ENCODE results near the gene ACSL5. TPM values are rescaled to one million over a fixed set of nuclear protein-coding genes. Genes with fewer than 3 reads are reported as not detected.
"Not testable (repeated sequence)": the region's sequence is repeated elsewhere in the genome, so short reads cannot be mapped to it uniquely, and the experiment has no call there.

The ACSL5 gene
- total RNA-seq, 4 donors from 2014 or later: 91.6 to 315 (median 178) TPM

DNA sequence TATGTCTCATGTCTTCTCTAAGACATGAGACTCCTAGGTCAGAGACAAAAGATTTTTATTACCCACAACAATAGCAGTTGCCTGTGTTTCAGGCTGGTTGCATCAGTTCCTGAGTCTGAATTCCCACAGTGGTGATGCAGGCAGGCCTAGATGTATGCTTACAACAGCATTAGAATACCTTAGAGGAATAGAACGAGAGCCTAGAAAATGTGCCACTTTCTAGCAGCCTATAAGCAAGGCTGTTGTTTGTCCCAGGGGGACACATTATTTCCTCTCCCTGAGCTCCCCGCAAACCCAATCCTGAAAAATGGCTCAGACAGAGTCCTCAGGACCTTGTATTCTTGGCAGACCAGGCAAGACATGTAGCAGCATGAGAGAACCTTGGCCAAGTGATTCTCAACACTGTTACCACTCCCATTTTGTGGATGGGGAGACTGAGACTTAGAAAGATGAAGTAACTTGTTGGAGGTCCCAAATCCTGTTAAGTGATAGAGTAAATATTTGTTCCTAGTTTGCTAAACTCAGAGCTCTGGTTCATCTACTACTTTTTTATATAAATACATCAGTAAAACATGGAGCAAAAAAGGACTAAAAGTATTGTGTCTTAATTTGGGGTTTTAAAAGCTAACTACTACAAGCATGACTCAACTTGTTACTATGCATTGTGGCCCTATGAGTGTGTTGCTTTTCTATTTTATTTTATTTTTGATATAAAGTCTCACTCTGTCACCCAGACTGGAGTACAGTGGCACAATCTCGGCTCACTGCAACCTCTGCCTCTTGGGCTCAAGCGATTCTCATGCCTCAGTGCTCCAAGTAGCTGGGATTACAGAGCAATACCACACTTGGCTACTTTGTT, 87.3 kb downstream of the ACSL5 start:
- H3K27me3 ChIP-seq: no peaks in the 10 kb centered on the region
- no peak overlapping the region for H3K27ac ChIP-seq
- 92 to 99% methylated on average over 3 to 4 of the region's 4 CpGs for WGBS, 2 donors (ENCODE audit: low coverage in 1 of 2)
- H3K4me3 ChIP-seq: no peak overlapping the region
- H3K4me1 ChIP-seq: no peaks in the 10 kb centered on the region
- peaks cover 0 to 21% (median 10%) of the 10 kb centered on the region in 4 donors for H3K36me3 ChIP-seq
- no peak for DNase-seq
- TF ChIP-seq EP300 (IDR thresholded peaks at IDR 0.05; ENCODE audit: low read depth) (no peak), POLR2AphosphoS5 (IDR thresholded peaks at IDR 0.05) (no peak), POLR2A (IDR thresholded peaks at IDR 0.05) (no peak)
- TF ChIP-seq, protein P1, sequence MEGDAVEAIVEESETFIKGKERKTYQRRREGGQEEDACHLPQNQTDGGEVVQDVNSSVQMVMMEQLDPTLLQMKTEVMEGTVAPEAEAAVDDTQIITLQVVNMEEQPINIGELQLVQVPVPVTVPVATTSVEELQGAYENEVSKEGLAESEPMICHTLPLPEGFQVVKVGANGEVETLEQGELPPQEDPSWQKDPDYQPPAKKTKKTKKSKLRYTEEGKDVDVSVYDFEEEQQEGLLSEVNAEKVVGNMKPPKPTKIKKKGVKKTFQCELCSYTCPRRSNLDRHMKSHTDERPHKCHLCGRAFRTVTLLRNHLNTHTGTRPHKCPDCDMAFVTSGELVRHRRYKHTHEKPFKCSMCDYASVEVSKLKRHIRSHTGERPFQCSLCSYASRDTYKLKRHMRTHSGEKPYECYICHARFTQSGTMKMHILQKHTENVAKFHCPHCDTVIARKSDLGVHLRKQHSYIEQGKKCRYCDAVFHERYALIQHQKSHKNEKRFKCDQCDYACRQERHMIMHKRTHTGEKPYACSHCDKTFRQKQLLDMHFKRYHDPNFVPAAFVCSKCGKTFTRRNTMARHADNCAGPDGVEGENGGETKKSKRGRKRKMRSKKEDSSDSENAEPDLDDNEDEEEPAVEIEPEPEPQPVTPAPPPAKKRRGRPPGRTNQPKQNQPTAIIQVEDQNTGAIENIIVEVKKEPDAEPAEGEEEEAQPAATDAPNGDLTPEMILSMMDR (IDR thresholded peaks at IDR 0.05): no peak
- intact Hi-C loops (cut with DNase I; ENCODE audit: low total_unique reads): no loop called here
- H3K9me3 ChIP-seq: no peaks in the 10 kb centered on the region
- in situ Hi-C loops (cut with MboI; ENCODE audit: low pct_ligation_motif_present in 1 of 4, low pct_unique_long_range_greater_than_20kb in 1 of 4, low sequenced_read_pairs in 3 of 4): loop anchor here in 1 of 4 donors (25.0 kb wide), 1 partner anchor 926 kb away; no protein-coding TSS in a partner anchor

DNA sequence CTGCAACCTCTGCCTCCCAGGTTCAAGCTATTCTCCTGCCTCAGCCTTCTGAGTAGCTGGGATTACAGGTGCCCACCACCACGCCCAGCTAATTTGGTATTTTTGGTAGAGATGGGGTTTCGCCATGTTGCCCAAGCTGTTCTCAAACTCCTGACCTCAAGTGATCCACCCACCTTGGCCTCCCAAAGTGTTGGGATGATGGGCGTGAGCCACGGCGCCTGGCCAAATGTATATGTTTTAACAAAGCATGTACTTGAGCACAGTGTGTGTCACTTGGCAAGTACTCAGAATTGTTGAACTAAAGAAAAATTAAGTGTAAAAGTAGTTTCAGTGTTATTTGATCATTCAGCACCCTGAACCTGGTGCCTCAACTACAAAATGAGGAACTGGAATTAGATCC, 90.2 kb downstream of the ACSL5 start:
- in situ Hi-C loops (cut with MboI; ENCODE audit: low pct_ligation_motif_present in 1 of 4, low pct_unique_long_range_greater_than_20kb in 1 of 4, low sequenced_read_pairs in 3 of 4): loop anchor here in 1 of 4 donors (25.0 kb wide), 1 partner anchor 923 kb away; no protein-coding TSS in a partner anchor
- intact Hi-C loops (cut with DNase I; ENCODE audit: low total_unique reads); H3K4me1 ChIP-seq; H3K27ac ChIP-seq; DNase-seq; H3K4me3 ChIP-seq; H3K9me3 ChIP-seq; H3K27me3 ChIP-seq: not testable (repeated sequence)
- peaks cover 0 to 25% (median 12%) of the 10 kb centered on the region in 4 donors for H3K36me3 ChIP-seq
- WGBS, 2 donors (ENCODE audit: low coverage in 1 of 2): 95% methylated on average over 5 of the region's 5 CpGs; no CpG with 5 or more reads in 1 of the 2 donors

DNA sequence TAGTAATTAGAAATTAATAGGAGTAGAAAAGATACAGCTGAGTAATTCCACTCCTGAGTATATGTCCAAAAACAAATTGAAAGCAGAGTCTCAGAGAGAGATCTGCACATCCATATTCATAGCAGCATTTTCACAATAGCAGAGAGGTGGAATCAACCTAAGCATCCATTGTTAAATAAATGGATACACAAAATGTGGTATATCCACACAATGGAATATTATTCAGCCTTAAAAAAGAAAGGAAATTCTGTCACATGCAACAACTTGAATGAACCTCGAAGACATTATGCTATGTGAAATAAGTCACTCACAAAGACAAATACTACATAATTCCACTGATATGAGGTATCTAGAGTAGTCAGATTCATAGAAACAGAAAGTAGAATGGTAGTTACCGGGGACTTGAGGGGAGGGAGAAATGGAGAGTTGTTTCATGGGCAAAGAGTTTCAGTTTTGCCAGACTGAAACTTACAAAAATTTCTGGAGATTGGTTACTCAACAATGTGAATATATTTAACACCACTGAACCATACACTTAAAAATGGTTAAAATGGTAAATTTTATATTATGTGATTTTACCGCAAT, 91.5 kb downstream of the ACSL5 start:
- no peak for DNase-seq
- peaks cover 0 to 25% (median 12%) of the 10 kb centered on the region in 4 donors for H3K36me3 ChIP-seq
- H3K27me3 ChIP-seq: no peaks in the 10 kb centered on the region
- H3K9me3 ChIP-seq: no peaks in the 10 kb centered on the region
- intact Hi-C loops (cut with DNase I; ENCODE audit: low total_unique reads) (no loop called here), in situ Hi-C loops (cut with MboI; ENCODE audit: low pct_ligation_motif_present in 1 of 4, low pct_unique_long_range_greater_than_20kb in 1 of 4, low sequenced_read_pairs in 3 of 4) (loop anchor here in 1 of 4 donors (25.0 kb wide), 1 partner anchor 922 kb away; no protein-coding TSS in a partner anchor)
- TF ChIP-seq POLR2A (IDR thresholded peaks at IDR 0.05): no peak
- TF ChIP-seq, protein P1 (IDR thresholded peaks at IDR 0.05): no peak
- no peak for TF ChIP-seq POLR2AphosphoS5 (IDR thresholded peaks at IDR 0.05)
- no peak for TF ChIP-seq EP300 (IDR thresholded peaks at IDR 0.05; ENCODE audit: low read depth)
- 84 to 87% methylated on average over 3 of the region's 3 CpGs for WGBS, 2 donors (ENCODE audit: low coverage in 1 of 2)
- no peak overlapping the region for H3K27ac ChIP-seq
- H3K4me1 ChIP-seq: no peaks in the 10 kb centered on the region
- no peak overlapping the region for H3K4me3 ChIP-seq

DNA sequence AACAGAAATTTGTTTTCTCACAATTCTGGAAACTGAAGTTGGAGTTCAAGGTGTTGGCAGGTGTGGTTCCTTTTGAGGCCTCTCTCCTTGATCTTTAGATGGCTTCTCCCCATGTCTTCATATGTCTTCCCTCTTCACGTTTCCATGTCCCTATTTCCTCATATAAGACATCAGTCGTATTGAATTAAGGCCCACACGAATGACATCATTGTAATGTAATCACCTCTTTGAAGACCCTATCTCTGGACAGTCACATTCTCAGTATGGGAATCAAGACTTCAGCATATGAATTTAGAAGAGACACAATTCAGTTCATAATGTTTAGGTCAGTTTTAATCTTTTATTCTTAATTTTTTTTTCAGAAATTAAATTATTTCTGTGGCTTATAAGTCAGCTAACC, 92.9 kb downstream of the ACSL5 start:
- Histone ChIP-seq H3K27ac (no peak overlapping the region), H3K4me1 (no peaks in the 10 kb centered on the region), H3K4me3 (no peak overlapping the region), H3K27me3 (no peaks in the 10 kb centered on the region), H3K9me3 (no peaks in the 10 kb centered on the region), H3K36me3 (peaks cover 0 to 25% (median 9%) of the 10 kb centered on the region in 4 donors)
- in situ Hi-C loops (cut with MboI; ENCODE audit: low pct_ligation_motif_present in 1 of 4, low pct_unique_long_range_greater_than_20kb in 1 of 4, low sequenced_read_pairs in 3 of 4) (loop anchor here in 1 of 4 donors (25.0 kb wide), 1 partner anchor 920 kb away; no protein-coding TSS in a partner anchor), intact Hi-C loops (cut with DNase I; ENCODE audit: low total_unique reads) (no loop called here)
- TF ChIP-seq EP300 (IDR thresholded peaks at IDR 0.05; ENCODE audit: low read depth) (no peak), POLR2AphosphoS5 (IDR thresholded peaks at IDR 0.05) (no peak), POLR2A (IDR thresholded peaks at IDR 0.05) (no peak)
- TF ChIP-seq, protein P1 (IDR thresholded peaks at IDR 0.05): no peak
- no peak for DNase-seq
- WGBS, 2 donors (ENCODE audit: low coverage in 1 of 2): 85 to 88% methylated on average over 3 of the region's 3 CpGs

Data from transverse colon (tissue), 4 donors.